GM11168 (cell line): ENCODE data around the gene PALM.

Source experiments
- in situ Hi-C: fragments of 300-500 bp; cut with MboI; formaldehyde crosslinking; loops from one replicate; pipeline ENCODE4 v1.12.0; 2022; ENCODE audit warnings: low sequenced_read_pairs; ENCODE audit not compliant: unreplicated experiment

Gene PALM

GRCh38 chr19:708154-709143 is at the start of gene PALM:
TSS of gene PALM (plus strand) at chr19:708935. CDS start at chr19:709147, 212 bp downstream.
- in situ Hi-C loops = no loop called here

GRCh38 chr19:660793-661426 is 47.8 kb upstream of the PALM start:
- in situ Hi-C loops = no loop called here

GRCh38 chr19:661427-662196 is 47.1 kb upstream of the PALM start:
- in situ Hi-C loops = no loop called here

- in situ Hi-C loops = no loop called here
Observed at GRCh38 chr19:662207-662961, 46.4 kb upstream of the PALM start.

GRCh38 chr19:662962-663681 is 45.6 kb upstream of the PALM start, which contains the start of gene RNF126:
TSS of gene RNF126 (minus strand) at chr19:663214. CDS start at chr19:663121, 93 bp downstream.
- in situ Hi-C loops = no loop called here

- in situ Hi-C loops = no loop called here
Observed at GRCh38 chr19:663682-664117, 45.0 kb upstream of the PALM start.

- in situ Hi-C loops = loop anchor here (5.0 kb wide), 1 partner anchor 62 kb away; no protein-coding TSS in a partner anchor
Observed at GRCh38 chr19:664913-665443, 43.8 kb upstream of the PALM start.

GRCh38 chr19:666985-667573 is 41.7 kb upstream of the PALM start:
- in situ Hi-C loops = loop anchor here (5.0 kb wide), 1 partner anchor 60 kb away; no protein-coding TSS in a partner anchor

- in situ Hi-C loops = loop anchor here (5.0 kb wide), 1 partner anchor 58 kb away; no protein-coding TSS in a partner anchor
Observed at GRCh38 chr19:668675-669434, 39.9 kb upstream of the PALM start.

- in situ Hi-C loops = no loop called here
Observed at GRCh38 chr19:670609-671075, 38.1 kb upstream of the PALM start.

GRCh38 chr19:674282-675151 is 34.2 kb upstream of the PALM start:
- in situ Hi-C loops = no loop called here

GRCh38 chr19:676007-676338 is 32.8 kb upstream of the PALM start:
- in situ Hi-C loops = no loop called here

- in situ Hi-C loops = no loop called here
Observed at GRCh38 chr19:676339-677105, 32.2 kb upstream of the PALM start, which contains the start of gene FSTL3. TSS of gene FSTL3 (plus strand) at chr19:676392. CDS start at chr19:676424, 32 bp downstream.

GRCh38 chr19:677201-677600 is 31.5 kb upstream of the PALM start:
- in situ Hi-C loops = no loop called here

- in situ Hi-C loops = no loop called here
Observed at GRCh38 chr19:677601-678436, 30.9 kb upstream of the PALM start.
